Erythroblast (primary cell): Measurements from ENCODE around the gene DMRTB1.

Source experiments
- GATA1 ChIP-seq: IDR thresholded peaks from 2 replicates; pipeline ENCODE4 v1.6.1; 2011; ENCODE audit warnings: low read depth, mild to moderate bottlenecking, control low read depth, low read length, moderate library complexity
- POLR2A ChIP-seq: IDR thresholded peaks from 2 replicates; pipeline ENCODE4 v1.6.1; 2011; ENCODE audit warnings: mild to moderate bottlenecking, low read length

DNA sequence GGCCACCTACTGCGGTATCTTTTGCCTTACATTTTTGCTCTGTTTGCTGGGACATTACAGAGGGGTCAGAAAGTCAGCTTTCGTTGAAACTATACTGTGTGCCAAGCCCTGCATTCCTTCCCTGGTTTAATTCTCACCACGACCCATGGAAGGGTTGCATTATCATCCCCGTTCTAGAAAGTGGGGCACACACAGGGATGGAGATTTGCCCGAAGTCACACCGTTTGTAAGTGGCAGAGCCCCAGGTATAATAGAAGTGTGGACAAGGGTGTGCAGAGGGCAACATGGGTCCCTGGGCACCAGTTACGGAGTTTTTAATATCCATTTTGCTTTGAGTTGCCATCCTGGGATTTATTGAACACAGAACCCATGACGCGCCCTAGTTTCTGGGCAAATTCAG lies 11.8 kb downstream of the DMRTB1 start:
- TF ChIP-seq POLR2A (no peak), GATA1 (no peak)
